GM21447 (cell line): Measurements from ENCODE around the gene SPATA12.

ENCODE experiments used
- ATAC-seq: cut with Tn5 transposase; IDR thresholded peaks from one replicate; pipeline ENCODE4 v1.9.1; 2021; ENCODE audit not compliant: unreplicated experiment

The SPATA12 gene

GRCh38 chr3:57048728-57049127 is 11.7 kb upstream of the SPATA12 start:
- ATAC-seq, result no peak

GRCh38 chr3:57052662-57053061 is 7.8 kb upstream of the SPATA12 start:
- no peak for ATAC-seq

DNA sequence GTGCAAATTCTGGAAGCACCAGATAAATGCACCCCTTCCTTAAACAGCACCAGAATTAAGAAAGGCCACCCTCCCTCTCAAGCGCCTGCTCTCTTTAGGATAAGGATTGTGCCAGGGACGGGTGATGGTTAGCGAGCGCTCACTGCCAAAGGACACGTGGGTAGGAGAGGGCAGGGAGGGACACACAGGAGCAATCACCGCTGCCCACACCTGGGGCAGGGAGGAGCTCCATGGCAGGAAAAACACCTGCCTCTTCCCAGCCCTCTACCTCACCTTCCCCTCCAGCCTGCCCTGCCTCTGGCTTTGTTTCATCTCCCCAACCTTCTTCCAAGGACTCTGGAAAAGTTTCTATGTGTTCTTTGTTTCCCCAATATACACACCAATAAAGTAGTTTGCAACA is 7.3 kb upstream of the SPATA12 start:
- no peak for ATAC-seq

DNA sequence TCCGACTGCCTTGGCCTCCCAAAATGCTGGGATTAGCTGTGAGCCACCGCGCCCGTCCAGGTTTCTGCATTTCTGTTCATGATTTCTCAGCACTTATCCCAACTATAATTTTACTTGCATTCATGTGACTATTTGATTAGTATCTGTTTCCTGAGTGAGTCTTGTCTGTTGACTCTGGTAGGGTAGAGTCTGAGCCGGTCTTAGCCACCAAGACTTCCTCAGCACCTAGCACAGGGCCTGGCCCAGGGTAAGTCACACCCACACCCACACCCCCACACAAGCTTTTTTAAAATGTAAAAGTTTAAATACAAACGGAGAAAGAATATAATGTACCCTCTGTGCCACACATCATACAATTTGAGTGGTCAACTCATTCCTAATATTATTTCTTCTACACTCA is 3.1 kb upstream of the SPATA12 start:
- no peak for ATAC-seq

DNA sequence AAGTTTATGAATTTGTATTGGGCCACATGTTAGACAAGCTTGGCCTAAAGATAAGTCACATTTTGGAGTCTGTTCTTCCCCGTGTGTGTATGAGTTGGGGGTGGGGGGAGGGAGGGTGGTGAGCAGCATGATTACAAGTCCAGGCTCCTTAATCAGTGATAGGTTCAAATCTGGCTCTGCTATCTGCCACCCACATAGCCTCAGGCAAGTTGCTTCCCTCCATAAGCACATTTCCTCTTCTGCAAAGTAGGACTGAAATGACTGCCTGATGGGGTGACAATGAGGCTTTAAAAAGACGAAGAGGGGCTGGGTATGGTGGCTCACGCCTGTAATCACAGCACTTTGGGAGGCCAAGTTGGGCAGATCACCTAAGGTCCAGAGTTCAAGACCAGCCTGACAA is 1.1 kb upstream of the SPATA12 start:
- ATAC-seq, result no peak

DNA sequence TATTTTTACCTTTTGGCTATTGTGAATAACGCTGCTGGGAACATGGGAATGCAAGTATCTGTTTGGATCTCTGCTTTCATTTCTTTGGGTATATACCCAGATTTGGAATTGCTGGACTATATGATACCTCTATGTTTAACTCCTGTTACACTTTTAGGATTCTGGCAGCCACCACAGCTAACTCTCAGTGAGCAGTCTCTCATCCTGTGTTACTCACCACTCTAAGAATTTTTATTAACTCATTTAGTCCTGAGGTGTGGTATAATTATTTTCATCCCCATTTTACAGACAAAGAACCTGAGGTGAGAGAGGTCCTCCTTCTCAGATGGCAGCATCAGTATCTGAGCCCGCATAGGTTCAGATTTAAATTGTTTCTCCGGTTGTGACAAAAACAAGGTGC is 1.1 kb downstream of the SPATA12 start:
- ATAC-seq, result no peak

DNA sequence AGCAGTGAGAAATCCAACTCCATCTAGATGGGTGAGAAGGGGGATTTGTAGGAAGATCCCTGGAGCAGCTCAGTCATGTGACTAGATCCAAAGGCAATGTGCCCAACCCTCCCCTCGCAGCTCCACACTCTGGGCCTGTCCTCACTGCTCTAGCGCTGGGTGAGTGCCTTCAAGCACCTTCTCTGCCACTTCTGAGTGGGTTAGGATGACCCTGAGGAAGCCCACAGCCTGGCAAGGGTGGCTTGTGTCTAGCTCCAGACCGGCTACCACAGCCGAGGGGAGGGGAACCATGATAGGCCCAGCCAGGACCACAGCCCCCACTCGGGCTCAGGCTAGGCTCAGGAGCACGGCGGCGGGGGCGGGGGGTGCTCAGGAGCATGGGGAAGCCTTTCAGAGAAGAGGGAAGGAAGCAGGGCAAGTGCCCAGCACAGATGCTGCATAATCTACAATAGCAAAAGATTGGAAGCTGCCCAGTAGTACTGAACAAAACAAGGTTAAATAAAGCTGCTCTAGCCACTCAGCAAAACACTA is 1.7 kb downstream of the SPATA12 start:
- no peak for ATAC-seq

DNA sequence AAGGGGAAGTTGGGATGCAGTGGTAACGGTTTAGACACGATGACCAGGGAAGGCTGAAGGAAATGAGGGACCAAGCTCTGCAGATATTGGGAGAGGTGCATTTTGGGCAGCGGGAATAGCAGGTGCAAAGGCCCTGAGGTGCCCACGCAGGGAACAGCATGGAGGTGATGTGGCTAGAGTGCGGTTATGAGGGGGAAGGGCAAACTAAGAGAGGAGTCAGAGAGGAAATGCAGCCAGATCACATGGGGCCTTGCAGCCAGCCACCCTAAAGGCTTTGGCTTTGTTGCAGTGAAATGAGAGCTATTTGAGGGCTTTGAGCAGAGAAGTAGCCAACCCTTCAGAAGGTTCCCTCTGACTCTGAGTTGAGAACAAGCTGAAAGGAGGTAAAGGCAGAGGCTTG is 2.6 kb downstream of the SPATA12 start:
- ATAC-seq, result no peak

DNA sequence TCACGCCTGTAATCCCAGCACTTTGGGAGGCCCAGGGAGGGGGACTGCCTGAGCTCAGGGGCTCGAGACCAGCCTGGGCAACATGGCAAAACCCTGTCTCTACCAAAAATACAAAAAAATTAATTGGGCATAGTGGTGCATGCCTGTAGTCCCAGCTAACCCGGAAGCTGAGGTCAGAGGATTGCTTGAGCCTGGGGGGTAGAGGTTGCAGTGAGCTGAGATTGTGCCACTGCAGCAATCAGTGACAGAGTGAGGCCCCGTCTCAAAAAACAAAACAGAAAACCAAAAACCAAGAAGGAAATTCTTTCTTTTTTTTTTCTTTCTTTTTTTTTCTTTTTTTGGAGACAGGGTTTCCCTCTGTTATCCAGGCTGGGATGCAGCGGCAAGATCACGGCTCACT is 3.5 kb downstream of the SPATA12 start:
- ATAC-seq, result no peak

DNA sequence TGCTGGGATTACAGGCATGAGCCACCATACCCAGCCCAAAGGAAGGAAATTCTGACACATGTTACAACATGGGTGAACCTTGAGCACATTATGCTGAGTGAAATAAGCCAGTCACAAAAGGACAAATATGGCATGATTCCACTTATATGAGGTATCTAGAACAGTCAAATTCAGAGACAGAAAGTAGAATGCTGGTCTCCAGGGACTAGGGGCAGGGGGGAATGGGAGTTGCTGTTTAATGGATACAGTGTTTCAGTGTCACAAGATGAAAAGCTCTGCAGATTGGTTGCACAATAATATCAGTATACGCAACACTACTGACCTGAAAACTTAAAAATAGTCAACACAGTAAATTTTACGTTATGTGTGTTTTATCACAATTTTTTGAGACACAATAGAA is 4.1 kb downstream of the SPATA12 start:
- ATAC-seq, result no peak

GRCh38 chr3:57065588-57065987 is 5.1 kb downstream of the SPATA12 start:
- ATAC-seq, result no peak

- no peak for ATAC-seq
Observed at GRCh38 chr3:57066471-57066870, 6.0 kb downstream of the SPATA12 start.

- ATAC-seq, result peak; percentile 99
Observed at GRCh38 chr3:57068437-57069089, 8.1 kb downstream of the SPATA12 start.

GRCh38 chr3:57069503-57069902 is 9.0 kb downstream of the SPATA12 start:
- no peak for ATAC-seq

- no peak for ATAC-seq
Observed at GRCh38 chr3:57073628-57074027, 13.2 kb downstream of the SPATA12 start.

DNA sequence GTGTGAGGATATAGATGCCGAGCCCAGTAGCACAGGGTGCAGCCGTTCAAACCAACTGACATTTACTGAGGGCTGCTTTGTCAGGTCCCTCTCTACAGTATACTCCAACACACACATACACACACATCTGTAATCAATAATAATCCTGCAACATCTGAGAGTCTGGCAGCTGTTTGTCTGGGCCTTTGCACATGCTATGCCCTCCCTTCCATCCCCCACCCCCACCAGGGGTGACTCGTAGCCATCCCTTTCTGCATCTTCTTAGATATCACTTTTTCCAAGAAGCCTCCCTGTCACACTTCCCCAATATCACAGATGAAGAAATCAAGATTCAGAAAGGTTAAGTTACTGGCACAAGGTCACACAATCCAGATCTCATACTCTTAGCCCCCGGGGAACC is 13.7 kb downstream of the SPATA12 start:
- no peak for ATAC-seq

- no peak for ATAC-seq
Observed at GRCh38 chr3:57076422-57076951, 16.0 kb downstream of the SPATA12 start.

DNA sequence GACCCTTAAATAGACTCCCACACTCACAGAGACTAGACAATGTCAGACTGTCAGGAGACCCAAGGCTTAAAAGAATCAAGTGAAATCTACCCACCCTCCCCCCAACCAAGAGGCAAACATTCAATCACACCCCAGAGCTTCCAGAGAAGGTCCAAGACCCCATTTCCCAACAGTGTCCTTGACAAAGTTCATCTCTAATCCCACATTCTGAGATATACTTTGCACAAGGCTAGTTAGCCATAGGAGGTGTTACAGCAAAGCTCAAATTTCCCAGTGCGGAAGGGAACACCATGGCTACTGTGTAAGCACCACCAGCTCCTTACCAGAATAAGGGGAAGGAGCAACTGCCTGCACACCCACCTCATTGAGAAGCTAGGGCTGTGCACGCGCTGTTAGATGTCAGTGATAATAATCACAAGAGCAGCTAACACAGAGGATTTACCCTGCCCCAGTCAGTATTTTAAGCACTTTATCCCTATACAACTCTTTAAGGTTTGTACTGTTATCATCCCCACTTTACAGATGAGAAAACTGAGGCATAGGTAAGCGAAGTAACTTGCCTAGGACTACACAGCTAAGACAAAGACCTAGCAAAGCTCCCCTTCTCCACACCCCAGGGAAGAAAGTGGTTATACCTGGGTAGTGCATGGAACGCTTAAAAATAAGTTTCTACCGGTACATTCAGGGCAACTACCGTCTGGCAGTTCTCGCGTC is 17.3 kb downstream of the SPATA12 start:
- ATAC-seq, result no peak

DNA sequence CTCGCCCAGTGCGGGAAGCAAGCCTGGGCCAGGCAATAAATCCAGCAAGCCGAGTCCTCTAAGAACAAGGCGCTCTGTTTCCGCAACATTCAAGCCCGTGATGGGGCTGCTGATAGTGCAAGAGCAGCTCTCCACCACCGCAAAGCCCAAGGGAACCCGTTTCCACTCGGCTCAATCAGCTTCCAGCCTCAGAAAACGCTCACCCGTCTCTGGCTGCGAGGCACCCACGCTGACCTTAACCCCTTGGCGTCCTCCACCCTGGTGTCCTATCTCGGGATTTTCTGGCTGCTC is 17.8 kb downstream of the SPATA12 start:
- no peak for ATAC-seq

- no peak for ATAC-seq
Observed at GRCh38 chr3:57078635-57079473, 18.4 kb downstream of the SPATA12 start.

DNA sequence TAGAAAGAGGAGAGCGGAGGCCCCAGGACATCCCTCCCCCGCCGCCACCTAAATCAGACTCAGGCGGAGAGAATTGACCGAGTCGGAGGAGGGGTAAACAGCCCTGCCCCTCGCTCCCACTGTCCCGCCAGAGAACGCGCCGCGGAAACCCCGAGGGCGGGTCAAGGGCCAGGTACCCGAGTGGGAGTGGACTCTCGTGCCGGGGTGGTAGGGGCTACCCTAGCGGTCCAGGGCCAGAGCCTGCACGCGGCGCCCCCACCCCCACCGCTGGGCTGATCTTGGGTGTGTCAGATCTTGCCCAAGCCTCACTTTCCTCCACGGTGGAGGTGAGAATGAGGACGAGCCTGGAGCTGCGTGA is 19.0 kb downstream of the SPATA12 start:
- no peak for ATAC-seq

GRCh38 chr3:57080171-57080570 is 19.7 kb downstream of the SPATA12 start:
- ATAC-seq, result no peak
